ENCODE measurements around the gene NEU2.

The NEU2 gene

GRCh38 chr2:233082222-233082930 lies 49.9 kb downstream of the NEU2 start:
- DNase-seq (ENCODE audit: low read depth) = peak; percentile 93
- H3K4me3 ChIP-seq (ENCODE audit: low read depth, low read length) = peak overlapping the region; percentile 48
- TF ChIP-seq, protein P1, sequence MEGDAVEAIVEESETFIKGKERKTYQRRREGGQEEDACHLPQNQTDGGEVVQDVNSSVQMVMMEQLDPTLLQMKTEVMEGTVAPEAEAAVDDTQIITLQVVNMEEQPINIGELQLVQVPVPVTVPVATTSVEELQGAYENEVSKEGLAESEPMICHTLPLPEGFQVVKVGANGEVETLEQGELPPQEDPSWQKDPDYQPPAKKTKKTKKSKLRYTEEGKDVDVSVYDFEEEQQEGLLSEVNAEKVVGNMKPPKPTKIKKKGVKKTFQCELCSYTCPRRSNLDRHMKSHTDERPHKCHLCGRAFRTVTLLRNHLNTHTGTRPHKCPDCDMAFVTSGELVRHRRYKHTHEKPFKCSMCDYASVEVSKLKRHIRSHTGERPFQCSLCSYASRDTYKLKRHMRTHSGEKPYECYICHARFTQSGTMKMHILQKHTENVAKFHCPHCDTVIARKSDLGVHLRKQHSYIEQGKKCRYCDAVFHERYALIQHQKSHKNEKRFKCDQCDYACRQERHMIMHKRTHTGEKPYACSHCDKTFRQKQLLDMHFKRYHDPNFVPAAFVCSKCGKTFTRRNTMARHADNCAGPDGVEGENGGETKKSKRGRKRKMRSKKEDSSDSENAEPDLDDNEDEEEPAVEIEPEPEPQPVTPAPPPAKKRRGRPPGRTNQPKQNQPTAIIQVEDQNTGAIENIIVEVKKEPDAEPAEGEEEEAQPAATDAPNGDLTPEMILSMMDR (IDR thresholded peaks at IDR 0.05; ENCODE audit: insufficient read depth, low read depth, low read length, missing control alignments) = no peak

GRCh38 chr2:233082931-233083755 lies 50.7 kb downstream of the NEU2 start:
- TF ChIP-seq, protein P1 (IDR thresholded peaks at IDR 0.05; ENCODE audit: insufficient read depth, low read depth, low read length, missing control alignments) = no peak
- DNase-seq (ENCODE audit: low read depth) = peak; percentile 53
- H3K4me3 ChIP-seq (ENCODE audit: low read depth, low read length) = peak overlapping the region; percentile 37

- H3K4me3 ChIP-seq (ENCODE audit: low read depth, low read length) = peak overlapping the region; percentile 37
- DNase-seq (ENCODE audit: low read depth) = no peak
- TF ChIP-seq, protein P1 (IDR thresholded peaks at IDR 0.05; ENCODE audit: insufficient read depth, low read depth, low read length, missing control alignments) = no peak
Measured at GRCh38 chr2:233083782-233084181, 51.3 kb downstream of the NEU2 start.

GRCh38 chr2:233084488-233084887 lies 52.0 kb downstream of the NEU2 start:
- TF ChIP-seq, protein P1 (IDR thresholded peaks at IDR 0.05; ENCODE audit: insufficient read depth, low read depth, low read length, missing control alignments) = no peak
- H3K4me3 ChIP-seq (ENCODE audit: low read depth, low read length) = peak overlapping the region; percentile 37
- DNase-seq (ENCODE audit: low read depth) = peak; percentile 91

All from GM12865 (cell line).